ENCODE results near the gene GRIP1.

The GRIP1 gene

GRCh38 chr12:66589095-66589494, 89.8 kb downstream of the GRIP1 start:
- no peak overlapping the region for H2AFZ ChIP-seq (ENCODE audit: low read length)
- peaks cover 4% of the 10 kb centered on the region; the same call in 1 of the 2 replicates for H3F3A ChIP-seq (ENCODE audit: insufficient read depth, low read length)
- H3K9ac ChIP-seq (ENCODE audit: low read length), result no peak overlapping the region
- no peaks in the 10 kb centered on the region for H3K9me2 ChIP-seq (replicated peaks; ENCODE audit: insufficient read depth, low read length)
- no peaks in the 10 kb centered on the region for H3K79me2 ChIP-seq (ENCODE audit: low read length)
- no peak overlapping the region for H3K4me3 ChIP-seq (ENCODE audit: low read length)
- peaks cover 10% of the 10 kb centered on the region for H3K4me1 ChIP-seq (ENCODE audit: low read length)
- no peak overlapping the region for H3K4me2 ChIP-seq (ENCODE audit: low read depth, low read length)
- DNase-seq, result no peak
- no peaks in the 10 kb centered on the region for H3K9me3 ChIP-seq (replicated peaks; ENCODE audit: insufficient read depth, low read length)
- H3K36me3 ChIP-seq (replicated peaks; ENCODE audit: insufficient read depth, low read length), result no peaks in the 10 kb centered on the region
- TF ChIP-seq EZH2 (optimal IDR thresholded peaks at IDR 0.05; ENCODE audit: low read depth, low read length) (no peak), EZH2phosphoT487 (IDR thresholded peaks at IDR 0.05; ENCODE audit: low read length) (no peak)
- TF ChIP-seq, protein P1, sequence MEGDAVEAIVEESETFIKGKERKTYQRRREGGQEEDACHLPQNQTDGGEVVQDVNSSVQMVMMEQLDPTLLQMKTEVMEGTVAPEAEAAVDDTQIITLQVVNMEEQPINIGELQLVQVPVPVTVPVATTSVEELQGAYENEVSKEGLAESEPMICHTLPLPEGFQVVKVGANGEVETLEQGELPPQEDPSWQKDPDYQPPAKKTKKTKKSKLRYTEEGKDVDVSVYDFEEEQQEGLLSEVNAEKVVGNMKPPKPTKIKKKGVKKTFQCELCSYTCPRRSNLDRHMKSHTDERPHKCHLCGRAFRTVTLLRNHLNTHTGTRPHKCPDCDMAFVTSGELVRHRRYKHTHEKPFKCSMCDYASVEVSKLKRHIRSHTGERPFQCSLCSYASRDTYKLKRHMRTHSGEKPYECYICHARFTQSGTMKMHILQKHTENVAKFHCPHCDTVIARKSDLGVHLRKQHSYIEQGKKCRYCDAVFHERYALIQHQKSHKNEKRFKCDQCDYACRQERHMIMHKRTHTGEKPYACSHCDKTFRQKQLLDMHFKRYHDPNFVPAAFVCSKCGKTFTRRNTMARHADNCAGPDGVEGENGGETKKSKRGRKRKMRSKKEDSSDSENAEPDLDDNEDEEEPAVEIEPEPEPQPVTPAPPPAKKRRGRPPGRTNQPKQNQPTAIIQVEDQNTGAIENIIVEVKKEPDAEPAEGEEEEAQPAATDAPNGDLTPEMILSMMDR (IDR thresholded peaks at IDR 0.05; ENCODE audit: low read length), result no peak
- no peak overlapping the region for H3K27ac ChIP-seq (ENCODE audit: low read length)
- H3K27me3 ChIP-seq (replicated peaks; ENCODE audit: insufficient read depth, low read length), result no peaks in the 10 kb centered on the region
- H4K20me1 ChIP-seq (ENCODE audit: insufficient read depth, low read length), result no peaks in the 10 kb centered on the region

DNA sequence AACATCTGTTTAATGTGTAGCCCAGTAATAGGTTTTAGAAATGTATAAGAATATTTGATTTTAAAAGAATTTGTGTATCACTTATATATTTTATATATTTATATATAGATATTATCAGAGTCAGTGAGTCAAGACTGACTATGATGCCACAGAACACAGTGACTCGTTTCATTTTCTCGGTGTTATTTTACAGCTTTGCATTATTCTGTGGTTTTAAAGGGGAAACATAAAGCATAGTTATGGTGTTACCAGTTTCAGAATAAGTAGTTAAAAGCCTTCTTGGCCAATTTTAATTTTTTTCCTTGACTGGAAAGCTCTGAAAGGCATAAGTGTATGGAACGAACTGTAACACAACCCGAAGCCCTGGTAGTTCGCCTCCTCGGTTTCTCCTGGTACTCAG, 91.0 kb downstream of the GRIP1 start:
- DNase-seq, result peak; percentile 40
- Histone ChIP-seq H3K27me3 (replicated peaks; ENCODE audit: insufficient read depth, low read length) (no peaks in the 10 kb centered on the region), H4K20me1 (ENCODE audit: insufficient read depth, low read length) (no peaks in the 10 kb centered on the region), H3K4me3 (ENCODE audit: low read length) (no peak overlapping the region), H3K36me3 (replicated peaks; ENCODE audit: insufficient read depth, low read length) (no peaks in the 10 kb centered on the region), H2AFZ (ENCODE audit: low read length) (no peak overlapping the region), H3K9me3 (replicated peaks; ENCODE audit: insufficient read depth, low read length) (no peaks in the 10 kb centered on the region), H3K4me1 (ENCODE audit: low read length) (peaks cover 10% of the 10 kb centered on the region), H3K9ac (ENCODE audit: low read length) (no peak overlapping the region), H3K9me2 (replicated peaks; ENCODE audit: insufficient read depth, low read length) (no peaks in the 10 kb centered on the region), H3K4me2 (ENCODE audit: low read depth, low read length) (no peak overlapping the region), H3K27ac (ENCODE audit: low read length) (no peak overlapping the region), H3K79me2 (ENCODE audit: low read length) (no peaks in the 10 kb centered on the region), H3F3A (ENCODE audit: insufficient read depth, low read length) (peaks cover 4% of the 10 kb centered on the region; the same call in 1 of the 2 replicates)
- no peak for TF ChIP-seq EZH2 (optimal IDR thresholded peaks at IDR 0.05; ENCODE audit: low read depth, low read length)
- TF ChIP-seq, protein P1 (IDR thresholded peaks at IDR 0.05; ENCODE audit: low read length), result no peak
- TF ChIP-seq EZH2phosphoT487 (IDR thresholded peaks at IDR 0.05; ENCODE audit: low read length), result no peak

- H3K9me3 ChIP-seq (replicated peaks; ENCODE audit: insufficient read depth, low read length), result no peaks in the 10 kb centered on the region
- no peaks in the 10 kb centered on the region for H3K79me2 ChIP-seq (ENCODE audit: low read length)
- no peak overlapping the region for H3K9ac ChIP-seq (ENCODE audit: low read length)
- no peak for DNase-seq
- peaks cover 4% of the 10 kb centered on the region; the same call in 1 of the 2 replicates for H3F3A ChIP-seq (ENCODE audit: insufficient read depth, low read length)
- H2AFZ ChIP-seq (ENCODE audit: low read length), result no peak overlapping the region
- no peak for TF ChIP-seq EZH2 (optimal IDR thresholded peaks at IDR 0.05; ENCODE audit: low read depth, low read length)
- TF ChIP-seq, protein P1 (IDR thresholded peaks at IDR 0.05; ENCODE audit: low read length), result no peak
- no peak for TF ChIP-seq EZH2phosphoT487 (IDR thresholded peaks at IDR 0.05; ENCODE audit: low read length)
- H3K4me3 ChIP-seq (ENCODE audit: low read length), result no peak overlapping the region
- H3K27me3 ChIP-seq (replicated peaks; ENCODE audit: insufficient read depth, low read length), result no peaks in the 10 kb centered on the region
- peaks cover 10% of the 10 kb centered on the region for H3K4me1 ChIP-seq (ENCODE audit: low read length)
- H3K27ac ChIP-seq (ENCODE audit: low read length), result no peak overlapping the region
- H4K20me1 ChIP-seq (ENCODE audit: insufficient read depth, low read length), result no peaks in the 10 kb centered on the region
- no peaks in the 10 kb centered on the region for H3K36me3 ChIP-seq (replicated peaks; ENCODE audit: insufficient read depth, low read length)
- no peaks in the 10 kb centered on the region for H3K9me2 ChIP-seq (replicated peaks; ENCODE audit: insufficient read depth, low read length)
- H3K4me2 ChIP-seq (ENCODE audit: low read depth, low read length), result no peak overlapping the region
Observed at GRCh38 chr12:66584673-66585072, 94.2 kb downstream of the GRIP1 start.
